DOHH2 (cell line): ENCODE measurements around the gene TBL1X.

Experiments
- CTCF ChIP-seq: fragments of 200-600 bp; sonication (generic); IDR thresholded peaks from one replicate; pipeline ENCODE4 v1.5.1; 2014; ENCODE audit warnings: antibody characterized with exemption, mild to moderate bottlenecking, low read depth, low read length; ENCODE audit not compliant: poor library complexity, severe bottlenecking
- EZH2phosphoT487 ChIP-seq: fragments of 200-600 bp; sonication (generic); IDR thresholded peaks from 2 replicates; pipeline ENCODE4 v1.6.1; 2017; ENCODE audit warnings: borderline replicate concordance, mild to moderate bottlenecking, antibody characterized with exemption, low read length, moderate library complexity, mixed read lengths

GRCh38 chrX:9730078-9730477 lies 265.2 kb downstream of the TBL1X start:
- TF ChIP-seq CTCF (no peak), EZH2phosphoT487 (no peak)
